Measurements from ENCODE around the gene ZCCHC2.

DNA sequence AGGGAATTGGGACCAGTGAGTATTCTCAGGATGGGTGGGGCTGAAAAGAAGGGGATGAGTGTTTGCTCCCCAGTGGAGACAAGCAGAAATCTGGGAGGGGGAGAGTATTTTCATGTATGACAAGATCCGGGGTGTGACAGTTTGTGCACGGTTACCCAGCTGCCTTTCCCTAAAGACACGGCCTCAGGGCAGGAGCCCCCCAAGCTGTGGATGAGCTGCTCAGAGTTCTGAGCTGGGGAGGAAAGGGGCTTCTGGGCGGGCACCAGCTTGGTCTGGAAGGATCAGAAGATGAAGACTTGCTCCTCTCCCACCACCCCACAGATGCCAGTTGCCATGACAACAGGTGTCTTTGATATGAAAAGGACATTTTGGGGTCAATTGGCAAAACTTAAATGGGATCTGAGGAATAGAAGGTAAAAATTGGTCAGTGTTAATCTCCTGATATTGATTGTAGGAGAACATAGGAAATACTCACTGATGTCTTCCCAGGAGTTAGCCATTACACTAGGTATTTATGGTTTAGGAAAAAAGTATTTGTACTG is 29.2 kb downstream of the ZCCHC2 start:
- TF ChIP-seq POLR2A (IDR thresholded peaks at IDR 0.05), result no peak
- TF ChIP-seq, protein P1, sequence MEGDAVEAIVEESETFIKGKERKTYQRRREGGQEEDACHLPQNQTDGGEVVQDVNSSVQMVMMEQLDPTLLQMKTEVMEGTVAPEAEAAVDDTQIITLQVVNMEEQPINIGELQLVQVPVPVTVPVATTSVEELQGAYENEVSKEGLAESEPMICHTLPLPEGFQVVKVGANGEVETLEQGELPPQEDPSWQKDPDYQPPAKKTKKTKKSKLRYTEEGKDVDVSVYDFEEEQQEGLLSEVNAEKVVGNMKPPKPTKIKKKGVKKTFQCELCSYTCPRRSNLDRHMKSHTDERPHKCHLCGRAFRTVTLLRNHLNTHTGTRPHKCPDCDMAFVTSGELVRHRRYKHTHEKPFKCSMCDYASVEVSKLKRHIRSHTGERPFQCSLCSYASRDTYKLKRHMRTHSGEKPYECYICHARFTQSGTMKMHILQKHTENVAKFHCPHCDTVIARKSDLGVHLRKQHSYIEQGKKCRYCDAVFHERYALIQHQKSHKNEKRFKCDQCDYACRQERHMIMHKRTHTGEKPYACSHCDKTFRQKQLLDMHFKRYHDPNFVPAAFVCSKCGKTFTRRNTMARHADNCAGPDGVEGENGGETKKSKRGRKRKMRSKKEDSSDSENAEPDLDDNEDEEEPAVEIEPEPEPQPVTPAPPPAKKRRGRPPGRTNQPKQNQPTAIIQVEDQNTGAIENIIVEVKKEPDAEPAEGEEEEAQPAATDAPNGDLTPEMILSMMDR (IDR thresholded peaks at IDR 0.05), result no peak

Measured in right lobe of liver (tissue), 4 donors.